Activated T-helper 2 cell treated with anti-CD3 and anti-CD28 coated beads, Interferon-gamma antibody, Interleukin-2, Interleukin-4, amounts not matched to agents 10 μg/mL and 5 μg/mL and 100 μg/mL, durations not matched to agents 14 hours and 24 hours and 36 hours (primary cell): Measurements from ENCODE around the gene CYFIP2. TPM values are rescaled to one million over a fixed set of nuclear protein-coding genes. Genes with fewer than 3 reads are reported as not detected.

Experiments
- DNase-seq: peaks from one replicate; pipeline ENCODE4 v3.0.0; 2021; ENCODE audit warnings: low spot score
- H3K27ac Mint-ChIP-seq: one replicate; pipeline ENCODE4 v1.8.0; 2021; ENCODE audit warnings: mixed read lengths
- H3K27me3 Mint-ChIP-seq: one replicate; pipeline ENCODE4 v1.8.0; 2021; ENCODE audit warnings: low read depth, mixed read lengths
- H3K36me3 Mint-ChIP-seq: one replicate; pipeline ENCODE4 v1.8.0; 2021; ENCODE audit warnings: low read depth, mixed read lengths
- H3K4me1 Mint-ChIP-seq: one replicate; pipeline ENCODE4 v1.8.0; 2021; ENCODE audit warnings: low read depth, mixed read lengths
- H3K4me3 Mint-ChIP-seq: one replicate; pipeline ENCODE4 v1.8.0; 2021; ENCODE audit warnings: low read depth, mild to moderate bottlenecking, moderate library complexity, mixed read lengths
- H3K9me3 Mint-ChIP-seq: one replicate; pipeline ENCODE4 v1.8.0; 2021; ENCODE audit warnings: mixed read lengths
- intact Hi-C: fragments of 100-400 bp; cut with micrococcal nuclease; formaldehyde crosslinking; loops from one replicate; pipeline ENCODE4 v1.15.1; 2023
- total RNA-seq: library from RNA; stranded (reverse); gene quantifications from 2 replicates; pipeline ENCODE4 v1.2.3, GENCODE V29; 2022

Gene CYFIP2
- total RNA-seq, 1 donor from 2014 or later, result 171 TPM

GRCh38 chr5:157362982-157363381, 97.1 kb downstream of the CYFIP2 start:
- Mint-ChIP-seq H3K36me3 (peaks cover 87% of the 10 kb centered on the region), H3K4me3 (no peak overlapping the region), H3K27ac (peak overlapping the region; percentile 10), H3K27me3 (no peaks in the 10 kb centered on the region), H3K9me3 (no peaks in the 10 kb centered on the region), H3K4me1 (no peaks in the 10 kb centered on the region)
- intact Hi-C loops, result no loop called here
- DNase-seq, result no peak

GRCh38 chr5:157365732-157366131, 99.8 kb downstream of the CYFIP2 start:
- Mint-ChIP-seq H3K4me1 (peaks cover 2% of the 10 kb centered on the region), H3K27ac (no peak overlapping the region), H3K4me3 (no peak overlapping the region), H3K9me3 (no peaks in the 10 kb centered on the region), H3K27me3 (no peaks in the 10 kb centered on the region), H3K36me3 (peaks cover 82% of the 10 kb centered on the region)
- DNase-seq, result no peak
- intact Hi-C loops, result loop anchor here (5.0 kb wide), 1 partner anchor 38 kb away; no protein-coding TSS in a partner anchor

GRCh38 chr5:157366741-157367674, 101.1 kb downstream of the CYFIP2 start:
- peak overlapping the region; percentile 54 for H3K27ac Mint-ChIP-seq
- peaks cover 76% of the 10 kb centered on the region for H3K36me3 Mint-ChIP-seq
- H3K4me1 Mint-ChIP-seq, result peaks cover 2% of the 10 kb centered on the region
- no peaks in the 10 kb centered on the region for H3K27me3 Mint-ChIP-seq
- H3K4me3 Mint-ChIP-seq, result no peak overlapping the region
- no peaks in the 10 kb centered on the region for H3K9me3 Mint-ChIP-seq
- intact Hi-C loops, result loop anchor here (5.0 kb wide), 1 partner anchor 40 kb away; no protein-coding TSS in a partner anchor
- DNase-seq, result no peak

GRCh38 chr5:157369507-157369906, 103.6 kb downstream of the CYFIP2 start:
- H3K27ac Mint-ChIP-seq, result no peak overlapping the region
- peaks cover 71% of the 10 kb centered on the region for H3K36me3 Mint-ChIP-seq
- intact Hi-C loops, result loop anchor here (5.0 kb wide), 1 partner anchor 42 kb away; no protein-coding TSS in a partner anchor
- peaks cover 4% of the 10 kb centered on the region for H3K4me1 Mint-ChIP-seq
- no peaks in the 10 kb centered on the region for H3K27me3 Mint-ChIP-seq
- no peaks in the 10 kb centered on the region for H3K9me3 Mint-ChIP-seq
- DNase-seq, result no peak
- H3K4me3 Mint-ChIP-seq, result no peak overlapping the region

GRCh38 chr5:157370967-157371366, 105.0 kb downstream of the CYFIP2 start:
- intact Hi-C loops, result no loop called here
- Mint-ChIP-seq H3K9me3 (no peaks in the 10 kb centered on the region), H3K27ac (no peak overlapping the region), H3K4me1 (peaks cover 5% of the 10 kb centered on the region), H3K4me3 (no peak overlapping the region), H3K36me3 (peaks cover 67% of the 10 kb centered on the region), H3K27me3 (no peaks in the 10 kb centered on the region)
- DNase-seq, result no peak

GRCh38 chr5:157371655-157372471, 105.9 kb downstream of the CYFIP2 start:
- H3K27ac Mint-ChIP-seq, result peak overlapping the region; percentile 64
- no peak for DNase-seq
- intact Hi-C loops, result no loop called here
- H3K36me3 Mint-ChIP-seq, result peaks cover 69% of the 10 kb centered on the region
- no peak overlapping the region for H3K4me3 Mint-ChIP-seq
- no peaks in the 10 kb centered on the region for H3K9me3 Mint-ChIP-seq
- no peaks in the 10 kb centered on the region for H3K27me3 Mint-ChIP-seq
- H3K4me1 Mint-ChIP-seq, result peaks cover 6% of the 10 kb centered on the region

GRCh38 chr5:157372472-157372822, 106.5 kb downstream of the CYFIP2 start:
- Mint-ChIP-seq H3K27me3 (no peaks in the 10 kb centered on the region), H3K36me3 (peaks cover 69% of the 10 kb centered on the region), H3K27ac (peak overlapping the region; percentile 64), H3K9me3 (no peaks in the 10 kb centered on the region), H3K4me3 (no peak overlapping the region), H3K4me1 (peaks cover 10% of the 10 kb centered on the region)
- intact Hi-C loops, result no loop called here
- no peak for DNase-seq

- intact Hi-C loops, result no loop called here
- DNase-seq, result no peak
- peaks cover 74% of the 10 kb centered on the region for H3K36me3 Mint-ChIP-seq
- H3K4me1 Mint-ChIP-seq, result peaks cover 6% of the 10 kb centered on the region
- no peak overlapping the region for H3K4me3 Mint-ChIP-seq
- H3K27me3 Mint-ChIP-seq, result no peaks in the 10 kb centered on the region
- H3K27ac Mint-ChIP-seq, result no peak overlapping the region
- no peaks in the 10 kb centered on the region for H3K9me3 Mint-ChIP-seq
Measured at GRCh38 chr5:157378509-157378908, 112.6 kb downstream of the CYFIP2 start.

GRCh38 chr5:157379983-157380382, 114.1 kb downstream of the CYFIP2 start:
- intact Hi-C loops, result no loop called here
- peaks cover 78% of the 10 kb centered on the region for H3K36me3 Mint-ChIP-seq
- H3K4me3 Mint-ChIP-seq, result no peak overlapping the region
- H3K4me1 Mint-ChIP-seq, result peaks cover 6% of the 10 kb centered on the region
- H3K27me3 Mint-ChIP-seq, result no peaks in the 10 kb centered on the region
- DNase-seq, result no peak
- no peak overlapping the region for H3K27ac Mint-ChIP-seq
- H3K9me3 Mint-ChIP-seq, result no peaks in the 10 kb centered on the region

- Mint-ChIP-seq H3K27ac (peak overlapping the region; percentile 21), H3K36me3 (peaks cover 79% of the 10 kb centered on the region), H3K9me3 (no peaks in the 10 kb centered on the region), H3K4me3 (no peak overlapping the region), H3K4me1 (peaks cover 4% of the 10 kb centered on the region), H3K27me3 (no peaks in the 10 kb centered on the region)
- DNase-seq, result no peak
- intact Hi-C loops, result no loop called here
Measured at GRCh38 chr5:157381746-157382145, 115.8 kb downstream of the CYFIP2 start.

- Mint-ChIP-seq H3K4me3 (no peak overlapping the region), H3K36me3 (peaks cover 72% of the 10 kb centered on the region), H3K9me3 (no peaks in the 10 kb centered on the region), H3K27me3 (no peaks in the 10 kb centered on the region), H3K27ac (no peak overlapping the region), H3K4me1 (peaks cover 4% of the 10 kb centered on the region)
- intact Hi-C loops, result no loop called here
- DNase-seq, result no peak
Measured at GRCh38 chr5:157382996-157383800, 117.3 kb downstream of the CYFIP2 start.

GRCh38 chr5:157384971-157385709, 119.2 kb downstream of the CYFIP2 start:
- peaks cover 73% of the 10 kb centered on the region for H3K36me3 Mint-ChIP-seq
- intact Hi-C loops, result no loop called here
- peaks cover 9% of the 10 kb centered on the region for H3K4me1 Mint-ChIP-seq
- no peak overlapping the region for H3K27ac Mint-ChIP-seq
- no peaks in the 10 kb centered on the region for H3K27me3 Mint-ChIP-seq
- no peaks in the 10 kb centered on the region for H3K9me3 Mint-ChIP-seq
- no peak for DNase-seq
- no peak overlapping the region for H3K4me3 Mint-ChIP-seq
